Bone marrow (tissue), 2 donors: ENCODE results near the gene PRKD1.
"Not testable (repeated sequence)": the region's sequence is repeated elsewhere in the genome, so short reads cannot be mapped to it uniquely, and the experiment has no call there.

ENCODE experiments used
- DNase-seq, 2 donors: peaks; one replicate each; lab custom pipeline; 2025; lab: John Stamatoyannopoulos, UW

PRKD1 gene

GRCh38 chr14:29900609-29901350, 26.9 kb downstream of the PRKD1 start:
- DNase-seq, result no peak

DNA sequence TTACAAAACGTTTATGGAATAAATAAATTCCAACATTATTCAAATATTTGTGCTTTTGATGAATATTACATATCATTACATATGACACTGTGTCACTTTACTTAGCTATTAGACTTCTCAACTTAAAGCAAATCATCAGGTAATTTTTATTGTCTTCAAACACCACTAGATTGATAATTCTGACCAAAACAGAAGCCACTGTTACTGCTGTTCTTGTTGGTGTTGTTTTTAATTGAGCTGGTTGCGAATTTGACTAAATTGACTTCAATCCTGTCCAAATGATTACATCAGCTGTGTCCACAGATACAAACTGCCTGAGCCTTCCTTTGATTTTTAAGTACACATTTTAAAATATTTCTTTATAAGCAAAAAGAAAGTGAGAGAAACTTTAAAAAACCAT, 29.2 kb downstream of the PRKD1 start:
- no peak for DNase-seq

GRCh38 chr14:29897181-29897580, 30.5 kb downstream of the PRKD1 start:
- no peak for DNase-seq

GRCh38 chr14:29896354-29896821, 31.3 kb downstream of the PRKD1 start:
- no peak for DNase-seq

- no peak for DNase-seq
Observed at GRCh38 chr14:29895591-29896083, 32.0 kb downstream of the PRKD1 start.

GRCh38 chr14:29893989-29894388, 33.7 kb downstream of the PRKD1 start:
- no peak for DNase-seq

- DNase-seq, result no peak
Observed at GRCh38 chr14:29892327-29892726, 35.3 kb downstream of the PRKD1 start.

DNA sequence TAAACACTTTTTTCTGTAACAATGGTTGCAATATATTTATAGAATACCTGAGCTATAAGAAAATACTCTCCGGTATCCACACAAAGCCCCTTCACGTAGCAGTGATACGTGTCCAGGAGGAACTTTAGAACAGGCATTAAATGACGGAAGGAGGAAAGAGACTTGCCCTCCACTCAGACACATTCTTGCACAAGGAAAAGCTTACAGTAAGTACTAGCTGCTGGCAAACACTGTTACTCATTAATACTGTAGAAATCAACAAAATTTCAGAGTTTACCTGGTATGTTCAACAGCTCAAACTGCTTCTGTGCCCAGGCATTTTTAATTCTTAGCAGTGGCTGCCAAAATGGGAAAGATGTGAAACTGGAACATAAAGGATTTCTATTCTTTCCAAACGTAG, 41.7 kb downstream of the PRKD1 start:
- no peak for DNase-seq

DNA sequence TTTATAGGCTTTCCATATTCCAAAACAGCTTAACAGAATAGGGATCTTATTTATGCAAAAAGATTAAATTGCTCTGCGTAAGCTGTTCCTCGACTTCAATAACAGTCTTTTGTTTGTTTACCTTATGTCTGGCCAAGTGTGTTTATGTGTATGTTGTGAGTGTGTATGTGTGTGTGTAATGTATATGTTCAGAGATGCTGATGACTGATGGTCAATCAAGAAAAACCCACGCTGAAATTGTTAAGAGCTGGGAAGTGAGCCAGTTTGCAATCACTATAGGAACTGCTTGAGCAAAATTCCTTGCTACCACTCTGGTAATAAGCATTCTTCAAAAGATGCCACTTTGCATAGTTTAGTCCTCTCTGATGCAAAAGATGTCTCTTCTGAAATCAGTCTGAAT, 59.6 kb downstream of the PRKD1 start:
- no peak for DNase-seq

DNA sequence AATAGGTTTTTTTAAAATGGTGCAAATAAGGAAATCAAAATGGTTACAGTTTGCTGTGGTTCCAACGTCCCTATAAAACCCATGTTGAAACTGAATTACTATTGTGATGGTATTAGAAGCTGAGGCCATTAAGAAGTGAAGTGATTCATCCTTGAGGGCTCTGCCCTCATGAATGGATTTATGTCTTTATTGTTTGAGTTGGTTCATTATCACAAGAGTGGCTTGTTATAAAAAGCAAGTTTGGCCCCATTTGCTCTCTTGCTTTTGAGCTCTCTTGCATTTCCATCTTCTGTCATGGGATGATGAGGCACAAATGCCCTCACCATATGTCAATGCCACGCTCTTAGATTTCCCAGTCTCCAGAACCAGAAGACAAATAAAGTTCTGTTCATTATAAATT, 62.3 kb downstream of the PRKD1 start:
- DNase-seq, result no peak

GRCh38 chr14:29861996-29862395, 65.7 kb downstream of the PRKD1 start:
- DNase-seq, result no peak

GRCh38 chr14:29858299-29858698, 69.3 kb downstream of the PRKD1 start:
- DNase-seq, result no peak

DNA sequence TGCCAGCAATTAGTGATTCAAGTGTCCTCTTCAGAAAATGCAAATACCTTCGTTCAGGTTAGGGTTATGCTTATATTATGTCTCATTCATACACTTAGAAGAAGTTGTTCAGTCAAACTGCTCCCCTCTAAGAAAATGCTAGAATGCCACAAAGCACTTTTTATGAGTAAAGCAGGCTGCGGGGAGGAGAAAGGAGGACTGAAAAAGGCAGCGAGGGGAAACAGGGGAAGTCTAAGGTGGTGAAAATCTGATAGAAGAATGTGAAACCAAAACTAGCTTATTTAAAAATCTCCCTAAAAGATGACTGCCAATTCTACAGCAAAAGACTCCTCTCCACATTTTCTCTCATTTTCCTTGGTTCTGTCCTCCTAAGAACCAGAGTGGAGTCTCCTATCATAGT, 70.1 kb downstream of the PRKD1 start:
- no peak for DNase-seq

DNA sequence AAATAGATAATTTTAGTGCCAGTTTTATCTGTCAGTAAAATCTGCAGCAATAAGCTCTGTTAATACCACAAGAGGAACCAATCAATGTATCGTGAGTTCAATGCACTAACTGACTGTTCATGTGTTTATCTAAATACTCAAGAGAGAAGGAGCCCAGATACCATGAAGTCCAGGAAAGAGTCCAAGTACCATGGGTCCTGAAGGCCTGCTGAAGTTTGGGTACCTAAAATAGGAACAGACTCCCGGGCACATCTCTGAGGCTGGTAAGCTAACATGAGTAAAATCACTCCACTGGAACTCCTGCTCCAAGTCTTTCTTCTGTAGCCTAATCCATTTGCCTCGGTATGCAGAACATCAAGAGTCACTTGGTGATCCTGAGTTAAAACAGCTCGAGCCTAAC, 71.1 kb downstream of the PRKD1 start:
- no peak for DNase-seq

GRCh38 chr14:29853691-29854090, 74.0 kb downstream of the PRKD1 start:
- DNase-seq, result not testable (repeated sequence)

DNA sequence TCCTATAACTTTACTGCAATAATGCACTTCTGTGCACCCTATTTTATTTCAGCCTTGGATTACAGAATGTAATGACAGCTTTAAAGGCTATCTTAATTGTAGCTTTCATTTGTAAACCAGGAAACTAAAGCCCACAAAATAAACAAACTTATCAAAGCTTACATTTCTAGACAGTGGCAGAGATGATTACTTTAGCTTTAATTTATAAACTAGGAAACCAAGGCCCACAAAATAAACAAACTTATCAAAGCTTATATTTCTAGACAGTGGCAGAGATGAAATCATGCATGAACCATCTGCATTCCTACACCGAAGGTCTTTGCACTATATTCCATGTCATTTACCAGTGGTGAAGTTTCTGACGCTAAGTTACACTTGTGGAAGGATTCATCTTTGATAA, 74.4 kb downstream of the PRKD1 start:
- no peak for DNase-seq

GRCh38 chr14:29851397-29851796, 76.2 kb downstream of the PRKD1 start:
- no peak for DNase-seq

DNA sequence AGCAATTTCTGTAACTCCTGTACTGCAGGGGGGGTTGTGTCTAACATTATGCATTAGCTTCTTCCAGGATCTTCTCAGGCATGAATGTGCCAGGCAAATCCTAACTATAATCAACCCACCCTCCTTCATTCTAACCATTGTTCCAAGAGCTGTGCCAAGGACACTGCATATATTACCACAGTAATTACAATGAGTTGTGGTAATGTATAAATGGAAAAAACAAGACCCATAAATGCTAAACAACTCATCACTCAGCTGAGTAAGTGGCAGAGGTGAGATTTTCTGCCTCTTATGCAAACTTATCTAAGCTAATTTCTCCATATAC, 80.6 kb downstream of the PRKD1 start:
- DNase-seq, result no peak

DNA sequence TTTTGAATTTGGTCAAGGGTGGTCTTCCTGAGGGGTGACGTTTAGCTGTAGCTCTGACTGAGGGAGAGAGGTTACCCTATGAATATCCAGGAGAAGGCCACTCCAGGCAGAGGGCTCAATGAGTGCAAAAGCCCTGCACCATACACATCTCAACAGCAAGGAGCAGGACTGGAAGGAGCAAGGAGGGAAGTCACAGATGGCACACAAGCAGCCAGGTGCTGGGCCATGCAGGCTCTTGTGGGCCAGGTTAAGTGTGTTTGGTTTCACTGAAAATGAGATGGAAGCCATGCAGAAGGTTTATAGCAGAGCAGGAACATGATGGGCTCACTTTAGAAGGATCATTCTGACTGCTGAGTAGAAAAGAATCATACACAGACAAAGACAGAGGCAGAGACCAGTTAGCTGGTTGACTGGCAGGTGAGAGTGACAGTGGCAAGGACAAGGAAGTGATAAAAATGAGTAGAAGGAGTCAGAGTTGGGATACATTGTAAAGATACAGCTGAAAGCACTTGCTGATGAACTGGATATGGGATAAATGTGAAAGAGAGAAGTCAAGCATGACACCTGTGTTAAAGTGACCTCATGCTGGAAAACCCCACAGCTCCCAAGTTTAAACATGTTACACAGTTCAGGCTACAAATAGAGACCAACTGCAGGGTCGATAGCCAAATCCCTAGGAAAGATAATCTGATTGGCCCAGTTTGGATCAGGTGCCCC, 81.2 kb downstream of the PRKD1 start:
- DNase-seq, result no peak

DNA sequence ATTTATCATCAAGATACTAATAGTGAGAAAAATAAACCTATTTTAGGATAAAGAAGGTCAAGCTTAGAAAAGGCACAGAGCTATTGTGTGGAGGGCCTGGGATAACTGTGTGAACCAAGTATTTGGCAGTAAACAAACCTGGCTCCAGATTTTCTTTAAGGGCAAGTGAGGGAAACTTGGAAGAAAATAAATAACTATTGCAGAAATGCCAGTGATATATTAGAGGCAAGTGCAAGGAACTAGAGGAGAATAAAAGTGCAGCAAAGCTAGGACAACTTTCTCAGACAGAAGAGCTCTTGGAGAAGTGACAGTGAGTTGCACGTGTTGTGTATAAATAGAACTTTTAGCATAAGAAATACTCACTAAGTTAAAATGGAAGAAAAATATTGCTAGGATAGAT, 83.7 kb downstream of the PRKD1 start:
- DNase-seq, result no peak

DNA sequence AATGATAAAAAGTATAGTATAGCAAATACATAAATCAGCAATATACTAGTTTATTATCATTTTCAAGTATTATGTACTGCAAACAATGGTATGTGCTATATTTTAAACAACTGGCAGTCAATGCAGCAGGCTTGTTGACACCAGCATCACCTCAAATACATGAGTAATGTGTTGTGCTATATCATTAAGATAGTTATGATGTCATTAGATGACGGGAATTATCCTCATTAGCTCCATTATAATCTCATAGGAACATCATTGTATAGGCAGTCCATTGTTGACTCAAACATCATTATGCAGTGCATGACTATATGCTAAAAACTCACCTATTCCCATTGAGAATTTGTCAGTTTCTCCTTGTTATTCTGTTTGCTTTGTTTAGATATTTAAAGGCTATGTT, 85.4 kb downstream of the PRKD1 start:
- DNase-seq, result no peak

DNA sequence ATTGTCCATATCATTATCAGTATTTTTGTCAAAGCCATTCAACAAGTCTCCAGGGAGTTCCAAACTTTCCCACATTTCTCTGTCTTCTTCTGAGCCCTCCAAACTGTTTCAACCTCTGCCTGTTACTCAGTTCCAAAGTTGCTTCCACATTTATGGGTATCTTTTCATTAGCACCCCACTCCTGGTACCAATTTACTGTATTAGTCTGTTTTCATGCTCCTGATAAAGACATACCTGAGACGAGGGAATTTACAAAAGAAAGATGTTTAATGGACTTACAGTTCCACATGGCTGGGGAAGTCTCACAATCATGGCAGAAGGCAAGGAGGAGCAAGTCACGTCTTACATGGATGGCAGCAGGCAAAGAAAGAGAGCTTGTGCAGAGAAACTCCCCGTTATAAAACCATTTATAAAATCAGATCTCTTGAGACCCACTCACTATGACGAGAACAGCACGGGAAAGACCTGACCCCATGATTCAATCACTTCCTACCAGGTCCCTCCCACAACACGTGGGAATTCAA, 87.2 kb downstream of the PRKD1 start:
- DNase-seq, result not testable (repeated sequence)

GRCh38 chr14:29839691-29840090, 88.0 kb downstream of the PRKD1 start:
- DNase-seq, result not testable (repeated sequence)
